ENCODE results near the gene CYSRT1. TPM values are rescaled to one million over a fixed set of nuclear protein-coding genes. Genes with fewer than 3 reads are reported as not detected.

The CYSRT1 gene
- total RNA-seq, 1 donor from 2014 or later, result 0.27 TPM

- Histone ChIP-seq H3K36me3 (peaks cover 59% of the 10 kb centered on the region), H3K4me1 (no peaks in the 10 kb centered on the region), H3K4me3 (no peak overlapping the region), H3K27ac (replicated peaks) (no peak overlapping the region), H3K9me3 (replicated peaks) (no peaks in the 10 kb centered on the region), H3K27me3 (ENCODE audit: low read depth) (no peaks in the 10 kb centered on the region)
- intact Hi-C loops (cut with micrococcal nuclease), result no loop called here
- no peak for DNase-seq
- no peak for TF ChIP-seq CTCF (IDR thresholded peaks at IDR 0.05; ENCODE audit: borderline replicate concordance)
These were observed 45.9 kb upstream of the CYSRT1 start for GRCh38 chr9:137178939-137179630.

- no peak overlapping the region for H3K4me3 ChIP-seq
- intact Hi-C loops (cut with micrococcal nuclease), result no loop called here
- no peaks in the 10 kb centered on the region for H3K9me3 ChIP-seq (replicated peaks)
- H3K27ac ChIP-seq (replicated peaks), result no peak overlapping the region
- DNase-seq, result no peak
- H3K4me1 ChIP-seq, result no peaks in the 10 kb centered on the region
- no peaks in the 10 kb centered on the region for H3K27me3 ChIP-seq (ENCODE audit: low read depth)
- no peak for TF ChIP-seq CTCF (IDR thresholded peaks at IDR 0.05; ENCODE audit: borderline replicate concordance)
- H3K36me3 ChIP-seq, result peaks cover 60% of the 10 kb centered on the region
These were observed 45.2 kb upstream of the CYSRT1 start for GRCh38 chr9:137179761-137180160.

GRCh38 chr9:137180491-137180890 is 44.5 kb upstream of the CYSRT1 start:
- Histone ChIP-seq H3K27me3 (ENCODE audit: low read depth) (no peaks in the 10 kb centered on the region), H3K9me3 (replicated peaks) (no peaks in the 10 kb centered on the region), H3K27ac (replicated peaks) (no peak overlapping the region), H3K36me3 (peaks cover 67% of the 10 kb centered on the region), H3K4me1 (peaks cover 7% of the 10 kb centered on the region), H3K4me3 (no peak overlapping the region)
- no peak for TF ChIP-seq CTCF (IDR thresholded peaks at IDR 0.05; ENCODE audit: borderline replicate concordance)
- DNase-seq, result no peak
- intact Hi-C loops (cut with micrococcal nuclease), result no loop called here

- H3K27me3 ChIP-seq (ENCODE audit: low read depth), result no peaks in the 10 kb centered on the region
- peaks cover 18% of the 10 kb centered on the region for H3K4me1 ChIP-seq
- TF ChIP-seq CTCF (IDR thresholded peaks at IDR 0.05; ENCODE audit: borderline replicate concordance), result no peak
- no peaks in the 10 kb centered on the region for H3K9me3 ChIP-seq (replicated peaks)
- intact Hi-C loops (cut with micrococcal nuclease), result no loop called here
- DNase-seq, result no peak
- no peak overlapping the region for H3K27ac ChIP-seq (replicated peaks)
- peaks cover 77% of the 10 kb centered on the region for H3K36me3 ChIP-seq
- no peak overlapping the region for H3K4me3 ChIP-seq
These were observed 43.3 kb upstream of the CYSRT1 start for GRCh38 chr9:137181680-137182079.

- TF ChIP-seq CTCF (IDR thresholded peaks at IDR 0.05; ENCODE audit: borderline replicate concordance), result no peak
- H3K27ac ChIP-seq (replicated peaks), result no peak overlapping the region
- H3K4me1 ChIP-seq, result peaks cover 30% of the 10 kb centered on the region
These were observed 42.1 kb upstream of the CYSRT1 start for GRCh38 chr9:137182836-137183235.

More at GRCh38 chr9:137182836-137183235, 42.1 kb upstream of the CYSRT1 start:
- intact Hi-C loops (cut with micrococcal nuclease), result no loop called here
- Histone ChIP-seq H3K4me3 (no peak overlapping the region), H3K36me3 (peaks cover 83% of the 10 kb centered on the region), H3K9me3 (replicated peaks) (no peaks in the 10 kb centered on the region), H3K27me3 (ENCODE audit: low read depth) (no peaks in the 10 kb centered on the region)
- DNase-seq, result no peak
